HG03060 (cell line): ENCODE data around the gene FUT3.
"Not testable (repeated sequence)": the region's sequence is repeated elsewhere in the genome, so short reads cannot be mapped to it uniquely, and the experiment has no call there.

Source experiments
- ATAC-seq: cut with Tn5 transposase; IDR thresholded peaks from one replicate; pipeline ENCODE4 v1.9.1; 2021; ENCODE audit warnings: low read depth, moderate number of reproducible peaks; ENCODE audit not compliant: unreplicated experiment

The FUT3 gene

DNA sequence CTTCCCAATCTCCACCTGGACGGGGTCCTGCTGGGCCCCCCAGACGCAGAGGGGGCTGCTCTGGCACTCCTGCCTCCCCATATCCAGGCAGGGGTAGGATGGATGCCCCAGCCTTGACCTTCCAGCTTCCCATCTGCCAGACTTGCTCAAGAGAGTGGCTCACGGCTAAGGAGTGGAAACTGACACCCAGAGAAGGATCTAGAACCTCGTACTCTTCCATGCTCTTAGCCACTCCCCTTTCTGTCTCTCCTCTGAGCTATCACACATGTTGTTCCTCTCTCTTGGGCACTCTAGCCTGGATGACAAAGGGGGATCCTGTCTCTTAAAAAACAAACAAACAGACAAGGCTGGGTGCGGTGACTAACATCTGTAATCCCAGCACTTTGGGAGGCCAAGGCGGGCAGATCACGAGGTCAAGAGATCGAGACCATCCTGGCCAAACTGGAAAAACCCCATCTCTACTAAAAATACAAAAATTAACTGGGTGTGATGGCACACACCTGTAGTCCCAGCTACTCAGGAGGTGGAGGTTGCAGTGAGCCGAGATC is 31.2 kb upstream of the FUT3 start:
- ATAC-seq: no peak

DNA sequence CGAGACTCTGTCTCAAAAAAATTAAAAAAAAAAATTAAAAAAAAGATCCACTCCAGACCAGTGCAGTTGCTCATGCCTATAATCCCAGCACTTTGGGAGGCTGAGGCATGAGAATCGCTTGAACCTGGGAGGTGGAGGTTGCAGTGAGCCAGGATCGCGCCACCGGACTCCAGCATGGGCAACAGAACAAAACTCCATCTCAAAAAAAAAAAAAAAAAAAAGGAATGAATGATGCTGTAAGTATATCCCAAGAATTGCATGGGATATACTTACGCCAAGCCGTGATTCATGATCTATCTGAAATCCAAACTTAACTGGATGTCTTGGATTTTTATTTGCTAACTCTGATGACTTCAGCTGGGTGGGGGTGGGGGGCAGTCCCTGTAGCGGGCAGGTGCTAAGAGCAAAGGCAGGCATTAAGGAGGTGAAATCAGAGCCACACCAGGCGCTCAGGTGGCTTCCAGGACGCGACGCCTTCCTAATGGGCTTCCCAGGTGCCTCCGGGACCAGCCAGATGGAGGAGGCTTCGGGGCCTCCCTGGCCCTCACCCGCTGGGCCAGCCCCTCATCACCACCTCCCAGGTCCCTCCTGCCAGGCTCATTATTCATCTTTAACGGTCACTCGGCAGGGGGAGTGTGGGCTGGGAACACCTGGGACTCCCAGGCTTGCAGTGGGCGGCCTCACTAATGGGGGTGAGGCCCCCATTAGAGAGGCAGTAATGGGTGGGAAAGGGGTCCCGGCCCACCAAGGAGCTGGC is 30.5 kb upstream of the FUT3 start:
- no peak for ATAC-seq

DNA sequence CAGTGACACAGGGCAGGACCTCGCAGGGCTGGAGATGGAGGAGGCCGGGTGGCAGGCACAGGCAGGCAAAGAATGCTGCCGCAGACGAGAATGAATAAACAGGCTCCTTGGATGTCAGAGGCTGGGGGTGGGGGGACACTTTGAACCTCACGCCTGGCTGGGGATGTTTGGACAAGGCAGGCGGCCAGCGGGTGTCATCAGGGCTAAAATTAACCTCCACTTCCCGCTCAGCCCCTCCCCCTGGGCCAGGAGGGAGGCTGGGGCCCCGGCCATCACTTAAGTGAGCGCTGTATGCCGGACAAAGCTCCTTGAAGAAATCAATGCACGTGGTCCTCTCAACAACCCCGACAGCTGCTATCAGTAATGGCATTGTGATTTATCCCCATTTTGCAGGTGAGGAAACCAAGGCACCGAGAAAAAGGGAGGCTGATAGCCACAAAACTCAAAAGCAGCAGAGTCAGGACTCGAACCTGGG is 29.4 kb upstream of the FUT3 start:
- ATAC-seq: no peak

DNA sequence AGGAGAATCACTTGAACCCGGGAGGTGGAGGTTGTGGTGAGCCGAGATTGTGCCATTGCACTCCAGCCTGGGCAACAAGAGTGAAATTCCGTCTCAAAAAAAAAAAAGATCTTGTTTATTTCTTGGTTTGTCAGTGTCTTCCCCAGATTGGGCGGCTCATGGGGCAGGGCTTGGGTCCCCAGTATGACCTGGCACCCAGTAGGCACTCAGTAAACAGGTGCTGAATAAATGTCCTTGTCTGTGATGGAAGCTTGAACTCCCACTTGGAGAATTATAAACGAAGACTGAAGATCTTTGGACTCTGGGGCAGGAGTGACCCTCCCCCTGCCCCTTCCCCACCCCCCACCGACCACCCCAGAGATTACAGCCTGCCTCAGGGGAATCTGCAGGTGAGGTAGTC is 28.9 kb upstream of the FUT3 start:
- ATAC-seq: no peak

DNA sequence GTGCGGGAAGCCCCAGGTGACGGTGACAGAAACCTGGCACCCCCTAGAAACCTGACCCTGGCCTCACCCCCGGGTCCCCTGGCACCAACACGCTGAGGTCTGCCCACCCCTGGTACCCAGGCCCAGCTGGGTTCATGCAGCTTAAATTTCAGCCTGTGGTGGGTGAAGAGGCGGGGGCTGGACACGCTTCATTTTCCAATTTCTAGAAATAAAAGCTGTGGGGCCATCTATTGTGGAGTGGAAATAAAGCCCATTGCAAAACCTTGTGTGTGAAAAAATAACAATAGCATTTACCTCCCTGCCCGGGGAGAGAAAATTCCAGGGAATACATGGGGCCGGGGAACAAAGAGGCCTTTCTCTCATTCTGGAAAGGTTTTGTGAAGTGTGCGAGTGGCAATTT is 26.6 kb upstream of the FUT3 start:
- no peak for ATAC-seq

DNA sequence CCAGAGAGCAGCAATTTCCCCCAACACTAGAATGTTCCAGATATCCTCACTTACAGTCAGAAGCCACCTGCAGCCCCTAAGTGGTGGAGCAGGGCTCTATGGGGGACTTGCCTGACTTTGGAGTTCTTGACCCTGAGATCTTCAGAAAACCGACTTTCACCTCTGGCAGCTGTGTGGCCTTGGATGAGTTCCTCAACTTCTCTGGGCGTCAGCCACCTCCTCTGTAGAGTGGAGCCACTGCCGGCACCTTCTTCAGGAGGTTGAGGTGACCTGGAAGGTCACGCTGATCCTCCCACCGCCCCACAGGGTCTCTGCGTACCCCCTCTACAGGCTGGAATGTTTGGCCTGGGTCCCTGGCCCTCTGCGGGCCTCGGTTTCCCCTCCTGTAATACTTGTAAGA is 26.2 kb upstream of the FUT3 start:
- no peak for ATAC-seq

DNA sequence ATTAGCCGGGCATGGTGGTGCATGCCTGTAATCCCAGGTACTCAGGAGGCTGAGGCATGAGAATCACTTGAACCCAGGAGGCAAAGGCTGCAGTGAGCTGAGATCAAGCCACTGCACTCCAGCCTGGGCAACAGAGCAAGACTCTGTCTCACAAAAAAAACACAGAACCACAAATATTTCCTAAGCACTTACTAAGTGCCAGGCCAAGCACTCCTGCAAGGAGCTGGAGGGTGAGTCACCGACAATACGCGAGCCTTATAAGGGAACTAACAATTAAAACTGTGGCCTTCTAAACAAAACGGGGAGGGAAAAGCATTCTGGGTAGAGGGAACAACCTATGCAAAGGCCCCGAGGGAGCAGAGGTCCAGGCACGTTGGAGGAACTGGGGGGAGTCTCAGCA is 23.2 kb upstream of the FUT3 start:
- ATAC-seq: not testable (repeated sequence)

DNA sequence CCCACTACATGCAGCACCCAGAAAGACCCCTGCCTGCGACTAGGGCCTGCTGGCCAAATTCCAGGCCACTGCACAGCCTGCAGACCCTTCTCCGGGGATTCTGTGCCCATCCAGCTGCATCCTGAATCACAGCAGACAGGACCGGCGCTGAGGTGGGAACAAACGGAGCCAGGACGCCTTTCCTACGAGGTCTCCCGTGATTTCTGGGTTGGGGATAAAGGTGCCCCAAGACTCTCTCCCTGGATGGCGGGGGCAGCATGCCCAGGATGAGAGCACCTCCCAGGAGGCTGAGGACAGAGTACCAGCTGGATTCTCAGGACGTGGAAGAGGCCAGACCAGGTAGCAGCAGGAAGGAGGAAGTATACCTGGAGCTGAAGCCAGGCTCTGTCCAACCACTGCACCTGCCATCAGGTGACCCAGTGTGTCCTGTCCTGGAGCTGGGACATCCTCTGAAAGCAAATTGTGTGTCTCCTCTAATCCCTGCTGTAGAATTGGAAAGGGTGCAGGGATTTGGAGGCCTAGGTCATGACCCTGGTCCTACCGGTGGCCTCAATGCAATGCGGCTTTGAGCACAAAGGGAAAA is 22.5 kb upstream of the FUT3 start:
- no peak for ATAC-seq

DNA sequence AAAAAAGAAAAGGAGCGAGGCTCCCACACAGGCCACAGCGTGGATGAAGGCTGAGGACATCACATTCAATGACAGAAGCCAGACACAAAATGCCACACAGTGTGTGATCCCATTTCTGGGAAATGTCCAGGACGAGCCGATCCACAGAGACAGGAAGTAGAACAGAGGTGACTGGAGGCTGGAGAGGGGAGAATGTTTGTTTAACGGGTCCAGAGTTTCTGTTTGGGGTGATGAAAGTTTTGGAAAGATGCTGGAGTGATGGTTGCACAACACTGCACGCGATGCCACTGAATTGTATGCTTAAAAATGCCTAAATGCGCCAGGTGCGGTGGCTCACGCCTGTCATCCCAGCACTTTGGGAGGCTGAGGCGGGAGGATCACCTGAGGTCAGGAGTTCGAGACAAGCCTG is 19.7 kb upstream of the FUT3 start:
- no peak for ATAC-seq

DNA sequence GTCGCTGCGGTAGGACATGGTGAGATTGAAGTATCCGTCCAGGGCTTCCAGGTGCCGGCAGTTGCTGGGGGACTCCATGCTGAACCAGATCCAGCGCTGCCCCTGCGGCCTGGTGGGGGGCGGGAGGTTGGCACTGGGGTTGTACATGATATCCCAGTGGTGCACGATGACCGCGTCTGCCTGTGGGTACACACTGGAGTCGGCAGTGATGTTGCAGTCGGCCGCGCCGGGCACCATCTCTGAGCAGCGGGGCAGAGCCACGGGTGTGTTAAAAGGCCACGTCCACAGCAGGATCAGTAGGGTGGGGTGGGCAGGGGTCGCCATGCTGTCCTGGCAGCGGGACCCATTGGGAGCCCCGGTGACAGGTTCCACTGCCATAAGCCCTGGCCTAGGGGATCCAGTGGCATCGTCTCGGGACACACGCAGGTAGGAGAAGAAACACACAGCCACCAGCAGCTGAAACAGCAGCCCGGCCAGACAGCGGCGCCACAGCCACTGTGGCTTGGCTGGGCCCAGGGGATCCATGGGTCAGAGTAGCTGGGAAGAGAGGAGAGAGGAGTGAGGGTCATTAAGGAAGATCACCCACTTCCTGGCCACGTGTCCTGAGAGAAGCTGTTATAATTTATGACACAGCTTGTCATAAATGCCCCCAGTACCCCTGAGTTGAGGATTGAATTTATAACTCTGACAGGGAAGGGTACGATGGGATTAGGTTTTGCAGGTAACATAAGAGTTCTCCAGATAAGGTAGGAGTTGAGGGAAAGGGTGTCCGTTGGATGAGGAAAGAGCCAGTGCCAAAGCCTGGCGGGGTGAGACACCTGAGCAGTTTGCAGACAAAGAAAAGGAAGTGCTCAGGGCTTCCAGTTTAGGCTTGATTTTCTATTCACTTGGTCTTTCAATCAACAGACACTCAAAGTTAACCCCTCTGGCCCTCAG is 16.2 kb upstream of the FUT3 start:
- no peak for ATAC-seq

DNA sequence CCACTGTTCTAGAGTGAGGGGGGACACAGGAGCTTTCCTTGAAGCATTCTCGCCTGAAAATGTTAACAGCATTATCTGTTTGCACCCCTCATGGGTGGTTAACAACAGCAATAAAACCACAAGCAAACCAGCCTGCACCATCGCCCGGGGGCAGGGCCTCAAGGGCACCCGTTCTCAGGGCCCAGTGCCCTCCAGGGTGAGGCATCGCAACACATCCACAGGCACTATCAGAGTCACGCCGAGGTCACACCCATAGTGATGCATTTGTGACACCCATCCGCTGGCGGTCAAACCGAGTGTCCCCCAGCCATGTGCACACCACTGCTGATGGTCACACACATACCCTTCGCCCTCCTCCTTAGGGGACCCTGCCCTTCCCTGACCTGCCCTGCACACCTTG is 14.5 kb upstream of the FUT3 start:
- ATAC-seq: no peak

DNA sequence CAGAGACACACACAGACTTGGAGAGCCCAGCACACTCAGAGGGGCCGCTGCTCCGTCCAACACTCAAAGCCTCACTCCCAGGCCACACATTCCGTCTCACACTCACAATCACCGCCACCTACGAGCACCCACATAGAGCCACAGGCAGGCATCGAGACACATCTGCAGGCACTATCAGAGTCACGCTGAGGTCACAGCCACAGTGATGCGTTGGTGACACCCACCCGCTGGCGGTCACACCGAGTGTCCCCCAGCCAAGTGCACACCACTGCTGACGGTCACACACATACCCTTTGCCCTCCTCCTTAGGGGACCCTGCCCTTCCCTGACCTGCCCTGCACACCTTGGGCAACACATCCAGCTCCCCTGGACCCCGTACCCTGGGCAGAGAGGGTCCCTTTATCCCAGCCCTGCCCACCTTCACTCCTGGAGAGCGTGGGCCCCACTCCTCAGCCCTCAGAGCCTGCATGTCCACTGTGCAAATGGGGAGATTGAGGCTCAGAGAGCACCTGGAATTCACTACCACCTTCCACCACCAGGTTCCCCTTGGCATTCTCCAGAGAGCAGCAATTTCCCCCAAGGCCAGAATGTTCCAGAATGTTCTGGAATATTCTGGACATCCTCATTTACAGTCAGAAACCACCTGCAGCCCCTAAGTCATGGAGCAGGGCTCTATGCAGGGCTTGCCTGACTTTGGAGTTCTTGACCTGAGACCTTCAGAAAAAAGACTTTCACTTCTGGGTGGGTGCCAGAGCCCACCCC is 13.7 kb upstream of the FUT3 start:
- no peak for ATAC-seq

DNA sequence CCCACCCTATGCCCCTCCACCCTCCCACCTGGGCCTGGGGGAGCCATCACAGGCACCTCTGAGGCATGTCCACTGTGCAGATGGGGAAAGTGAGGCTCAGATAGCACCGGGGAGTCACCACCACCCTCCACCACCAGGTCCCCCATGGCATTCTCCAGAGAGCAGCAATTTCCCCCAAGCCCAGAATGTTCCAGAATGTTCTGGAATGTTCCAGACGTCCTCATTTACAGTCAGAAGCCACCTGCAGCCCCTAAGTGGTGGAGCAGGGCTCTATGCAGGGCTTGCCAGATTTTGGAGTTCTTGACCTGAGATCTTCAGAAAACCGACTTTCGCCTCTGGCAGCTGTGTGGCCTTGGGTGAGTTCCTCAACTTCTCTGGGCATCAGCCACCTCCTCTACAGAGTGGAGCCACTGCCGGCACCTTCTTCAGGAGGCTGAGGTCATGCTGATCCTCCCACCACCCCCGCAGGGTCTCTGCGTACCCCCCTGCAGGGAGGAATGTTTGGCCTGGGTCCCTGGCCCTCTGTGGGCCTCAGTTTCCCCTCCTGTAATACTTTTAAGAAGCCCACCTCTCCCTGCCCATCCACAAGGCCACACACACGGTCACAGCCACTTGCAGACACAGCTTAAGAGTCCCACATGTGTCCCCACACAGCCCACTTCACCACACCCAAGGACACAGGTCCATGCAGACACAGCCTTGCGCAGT is 12.9 kb upstream of the FUT3 start:
- no peak for ATAC-seq

DNA sequence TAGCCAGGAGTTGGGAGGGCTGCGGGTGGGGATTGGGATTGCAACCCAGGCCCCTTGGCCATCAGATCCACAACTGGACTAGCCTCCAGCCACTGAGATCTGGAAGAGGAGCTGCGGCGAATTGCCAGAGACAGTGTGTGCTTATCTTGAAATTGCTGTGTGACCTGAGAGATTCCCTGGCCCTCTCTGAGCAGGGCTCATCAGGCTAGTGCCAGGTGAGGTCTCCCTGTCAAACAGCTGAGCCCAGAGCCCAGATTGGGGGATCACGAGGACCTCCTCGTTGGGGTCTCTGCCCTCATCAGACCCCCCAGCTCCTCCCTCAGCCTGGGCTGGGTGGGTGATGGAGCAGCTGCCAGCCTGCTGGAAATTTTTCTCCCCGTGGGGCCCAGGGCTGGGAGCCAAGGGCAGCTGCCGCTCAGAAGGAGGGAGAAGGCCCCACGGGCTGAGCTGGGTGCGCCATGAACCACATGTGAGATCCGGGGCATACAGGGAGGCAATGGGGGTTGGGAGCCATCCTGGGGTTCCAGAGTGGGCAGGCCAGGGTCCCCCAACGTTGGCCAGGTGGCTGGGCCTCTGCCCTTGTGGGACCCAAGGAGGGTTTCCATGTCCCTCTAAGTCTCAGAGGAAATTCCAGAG is 11.9 kb upstream of the FUT3 start:
- no peak for ATAC-seq

DNA sequence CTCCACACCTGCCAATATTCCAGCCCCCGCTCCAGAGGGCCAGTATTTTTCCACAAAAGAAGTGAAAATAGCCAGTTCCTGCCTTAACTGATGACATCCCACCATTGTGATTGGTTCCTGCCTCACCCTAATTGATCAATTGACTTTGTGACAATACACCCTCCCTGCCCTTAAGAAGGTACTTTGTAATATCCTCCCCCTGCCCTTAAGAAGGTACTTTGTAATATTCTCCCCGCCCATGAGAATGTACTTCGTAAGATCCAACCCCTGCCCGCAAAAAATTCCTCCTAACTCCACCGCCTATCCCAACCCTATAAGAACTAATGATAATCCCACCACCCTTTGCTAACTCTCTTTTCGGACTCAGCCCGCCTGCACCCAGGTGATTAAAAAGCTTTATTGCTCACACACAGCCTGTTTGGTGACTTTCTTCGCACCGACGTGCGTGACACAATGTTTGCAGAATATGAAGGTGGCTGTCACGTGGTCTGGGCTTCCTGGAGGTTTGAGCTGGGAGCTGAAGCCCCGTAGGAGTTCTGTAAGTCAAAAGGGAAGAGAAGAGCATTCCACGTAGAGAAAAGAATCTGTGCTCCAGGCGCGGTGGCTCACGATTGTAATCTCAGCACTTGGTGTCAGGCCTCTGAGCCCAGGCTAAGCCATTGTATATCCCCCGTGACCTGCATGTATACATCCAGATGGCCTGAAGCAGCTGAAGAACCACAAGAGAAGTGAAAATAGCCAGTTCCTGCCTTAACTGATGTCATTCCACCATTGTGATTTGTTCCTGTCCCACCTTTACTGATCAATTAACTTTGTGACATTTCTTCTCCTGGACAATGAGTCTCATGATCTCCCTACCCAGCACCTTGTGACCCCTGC is 6.2 kb upstream of the FUT3 start:
- ATAC-seq: no peak

DNA sequence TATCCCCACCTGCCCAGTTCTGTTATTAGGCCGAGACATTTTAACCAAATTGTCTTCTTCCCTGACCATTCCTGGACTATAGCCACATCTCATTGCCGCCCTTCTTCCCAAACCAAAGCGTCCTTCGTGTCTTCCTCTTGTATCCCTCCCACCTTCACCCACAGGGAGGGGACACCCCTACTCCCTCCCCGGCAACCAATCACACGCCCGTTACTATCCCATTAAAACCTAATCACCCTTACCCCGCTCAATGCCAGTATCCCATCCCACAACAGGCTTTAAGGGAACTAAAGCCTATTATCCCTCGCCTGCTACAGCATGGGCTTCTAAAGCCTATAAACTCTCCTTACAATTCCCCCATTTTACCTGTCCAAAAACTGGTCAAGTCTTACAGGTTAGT is 3.9 kb upstream of the FUT3 start:
- not testable (repeated sequence) for ATAC-seq

DNA sequence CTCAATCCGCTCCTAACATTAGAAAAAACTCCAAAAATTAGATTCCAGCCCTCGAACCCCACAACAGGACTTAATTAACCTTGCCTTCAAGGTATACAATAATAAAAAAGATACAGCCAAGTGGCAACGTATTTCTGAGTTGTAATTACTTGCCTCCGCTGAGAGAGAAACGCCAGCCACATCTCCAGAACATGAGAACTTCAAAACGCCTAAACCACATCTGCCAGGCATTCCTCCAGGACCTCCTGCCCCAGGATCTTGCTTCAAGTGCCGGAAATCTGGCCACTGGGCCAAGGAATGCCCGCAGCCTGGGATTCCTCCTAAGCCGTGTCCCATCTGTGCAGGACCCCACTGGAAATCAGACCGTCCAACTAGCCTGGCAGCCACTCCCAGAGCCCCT is 2.9 kb upstream of the FUT3 start:
- not testable (repeated sequence) for ATAC-seq

DNA sequence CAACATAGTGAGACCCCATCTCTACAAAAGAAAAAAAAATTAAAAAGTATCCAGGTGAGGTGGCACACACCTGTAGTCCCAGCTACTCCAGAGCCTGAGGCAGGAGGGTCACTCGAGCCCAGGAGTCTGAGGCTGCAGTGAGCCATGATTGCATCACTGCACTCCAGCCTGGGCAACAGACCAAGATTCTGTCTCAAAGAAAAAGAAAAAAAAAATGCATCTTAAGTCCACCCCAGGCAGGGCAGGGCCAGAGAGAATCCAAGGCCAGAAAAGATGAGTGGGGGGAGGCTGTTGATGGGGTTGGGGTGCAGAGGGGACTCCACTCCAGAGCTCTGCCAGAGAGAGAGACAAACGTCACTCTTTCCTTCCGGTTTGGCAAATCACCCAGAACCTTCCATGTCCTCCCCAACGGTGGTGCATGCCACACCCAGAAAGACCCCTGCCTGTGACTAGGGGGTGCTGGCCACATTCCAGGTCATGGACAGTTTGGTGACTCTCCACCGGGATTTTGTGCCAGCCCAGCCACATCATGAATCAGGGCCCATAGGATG is 431 bp downstream of the FUT3 start:
- ATAC-seq: no peak
